H1 (cell line): ENCODE results near the gene PRSS22. TPM values are rescaled to one million over a fixed set of nuclear protein-coding genes. Genes with fewer than 3 reads are reported as not detected.

ENCODE experiments used
- CTCF ChIA-PET: fragments of 300-600 bp; sonication (Branson Sonifier 250); formaldehyde crosslinking; loops from one replicate; lab custom pipeline; 2021; ENCODE audit not compliant: partially characterized antibody; lab: Charles Lee
- POLR2A ChIA-PET: fragments of 300-600 bp; sonication (Branson Sonifier 250); formaldehyde crosslinking; loops from one replicate; lab custom pipeline; 2021; ENCODE audit warnings: inconsistent platforms; ENCODE audit not compliant: partially characterized antibody; lab: Charles Lee
- DNase-seq, 2 experiments: peaks; one replicate each; pipeline versions ENCODE4 v3.0.0 to v3.0.0-alpha.2; 2010 to 2022; ENCODE audit warnings: low spot score in 2 of 2, low read depth in 1 of 2, mixed read lengths in 1 of 2
- FAIRE-seq: peaks from 2 replicates; lab custom pipeline; 2011; peaks lifted over from hg19 to GRCh38; lab: Jason Lieb, UNC
- H2AFZ ChIP-seq: 2 replicates; pipeline ENCODE4 v1.8.1; 2012; ENCODE audit warnings: low read length, inconsistent platforms
- H2AK5ac ChIP-seq: 2 replicates; pipeline ENCODE4 v1.6.1; 2013; ENCODE audit warnings: low read depth, low read length
- H2BK120ac ChIP-seq: replicated peaks from 2 replicates; pipeline ENCODE3; 2013; ENCODE audit warnings: low read depth, low read length, inconsistent platforms
- H2BK12ac ChIP-seq: 2 replicates; pipeline ENCODE4 v1.6.1; 2013; ENCODE audit warnings: low read depth, low read length
- H2BK15ac ChIP-seq: 2 replicates; pipeline ENCODE4 v1.6.1; 2013; ENCODE audit warnings: low read length
- H2BK20ac ChIP-seq: 2 replicates; pipeline ENCODE4 v1.6.1; 2013; ENCODE audit warnings: low read length
- H2BK5ac ChIP-seq: 2 replicates; pipeline ENCODE4 v1.6.1; 2013; ENCODE audit warnings: low read depth, low read length
- H3K14ac ChIP-seq: 2 replicates; pipeline ENCODE4 v1.6.1; 2013; ENCODE audit warnings: inconsistent platforms; ENCODE audit not compliant: insufficient read length
- H3K18ac ChIP-seq: 2 replicates; pipeline ENCODE4 v1.6.1; 2013; ENCODE audit warnings: low read length; ENCODE audit errors: extremely low read depth
- H3K23ac ChIP-seq: 2 replicates; pipeline ENCODE4 v1.6.1; 2013; ENCODE audit warnings: inconsistent platforms; ENCODE audit not compliant: insufficient read length
- H3K23me2 ChIP-seq: 2 replicates; pipeline ENCODE4 v1.6.1; 2013; ENCODE audit warnings: low read depth, low read length
- H3K27ac ChIP-seq: 2 replicates; pipeline ENCODE4 v1.6.1; 2011; ENCODE audit warnings: low read depth, low read length, inconsistent platforms
- H3K27me3 ChIP-seq, 4 experiments: replicated peaks in 1 of 4; 1 replicate in 1 of 4; 2 replicates in 3 of 4; pipeline versions ENCODE4 v1.6.1 to v1.8.1; 2011 to 2013; ENCODE audit warnings: low read length in 3 of 4, mild to moderate bottlenecking in 3 of 4, inconsistent platforms in 2 of 4, mixed read lengths in 2 of 4, moderate library complexity in 1 of 4; ENCODE audit not compliant: control insufficient read depth in 3 of 4, insufficient read depth in 3 of 4; ENCODE audit errors: extremely low read depth in 1 of 4
- H3K36me3 ChIP-seq, 4 experiments: 2 replicates each; pipeline versions ENCODE4 v1.6.1 to v1.8.1; 2011 to 2013; ENCODE audit warnings: mild to moderate bottlenecking in 4 of 4, low read length in 3 of 4, moderate library complexity in 2 of 4, control low read depth in 1 of 4, inconsistent platforms in 1 of 4; ENCODE audit not compliant: insufficient read depth in 4 of 4, control insufficient read depth in 2 of 4
- H3K4ac ChIP-seq: replicated peaks from 2 replicates; pipeline ENCODE3; 2013; ENCODE audit warnings: low read length, low read depth, mixed read lengths, inconsistent platforms; ENCODE audit not compliant: insufficient read length
- H3K4me1 ChIP-seq, 4 experiments: replicated peaks in 1 of 4; 1 replicate in 1 of 4; 2 replicates in 3 of 4; pipeline versions ENCODE4 v1.6.1 to v1.8.1; 2011 to 2013; ENCODE audit warnings: low read length in 3 of 4, inconsistent platforms in 2 of 4, mixed read lengths in 1 of 4; ENCODE audit not compliant: insufficient read depth in 4 of 4, control insufficient read depth in 3 of 4
- H3K4me2 ChIP-seq, 2 experiments: 2 replicates each; pipeline versions ENCODE4 v1.6.1 to v1.8.1; 2011 to 2013; ENCODE audit warnings: low read depth in 2 of 2, low read length in 2 of 2, control low read depth in 1 of 2, inconsistent platforms in 1 of 2, mild to moderate bottlenecking in 1 of 2; ENCODE audit not compliant: insufficient read depth in 1 of 2
- H3K4me3 ChIP-seq, 4 experiments: fragments of 200-600, 300-600 bp in 1 of 4; sonication (generic), shearing (Covaris generic), sonication (Bioruptor Twin) in 1 of 4; 2 replicates each; pipeline versions ENCODE4 v1.5.1 to v1.8.1; 2011 to 2016; ENCODE audit warnings: low read length in 4 of 4, low read depth in 3 of 4, control low read depth in 2 of 4, inconsistent platforms in 2 of 4, mild to moderate bottlenecking in 2 of 4, mixed read lengths in 1 of 4, moderate library complexity in 1 of 4; ENCODE audit not compliant: insufficient read depth in 2 of 4; ENCODE audit errors: extremely low read depth in 1 of 4
- H3K56ac ChIP-seq: replicated peaks from 2 replicates; pipeline ENCODE3; 2013; ENCODE audit warnings: low read depth, mild to moderate bottlenecking, mixed read lengths, low read length, inconsistent platforms; ENCODE audit not compliant: insufficient read length
- H3K79me1 ChIP-seq: 2 replicates; pipeline ENCODE4 v1.6.1; 2013; ENCODE audit warnings: low read depth, low read length, control low read depth
- H3K79me2 ChIP-seq, 2 experiments: 2 replicates each; pipeline versions ENCODE4 v1.6.1 to v1.8.1; 2012 to 2013; ENCODE audit warnings: low read length in 2 of 2, mild to moderate bottlenecking in 2 of 2, inconsistent platforms in 1 of 2; ENCODE audit not compliant: insufficient read depth in 2 of 2, control insufficient read depth in 1 of 2
- H3K9ac ChIP-seq, 4 experiments: replicated peaks in 1 of 4; 1 replicate in 1 of 4; 2 replicates in 3 of 4; pipeline versions ENCODE4 v1.6.1 to v1.8.1; 2011 to 2013; ENCODE audit warnings: low read depth in 3 of 4, low read length in 3 of 4, control low read depth in 2 of 4, mild to moderate bottlenecking in 2 of 4, moderate library complexity in 2 of 4, inconsistent platforms in 1 of 4; ENCODE audit errors: extremely low read depth in 1 of 4
- H3K9me3 ChIP-seq, 2 experiments: 2 replicates each; pipeline versions ENCODE4 v1.6.1 to v1.8.1; 2012 to 2013; ENCODE audit warnings: mild to moderate bottlenecking in 2 of 2, moderate library complexity in 2 of 2, control low read depth in 1 of 2, inconsistent platforms in 1 of 2, low read depth in 1 of 2, low read length in 1 of 2, mixed read lengths in 1 of 2; ENCODE audit not compliant: insufficient read depth in 2 of 2
- H4K20me1 ChIP-seq, 2 experiments: replicated peaks in 1 of 2; 2 replicates each; pipeline versions ENCODE3 to v1.8.1; 2011 to 2013; ENCODE audit warnings: inconsistent platforms in 2 of 2, low read length in 2 of 2, mild to moderate bottlenecking in 1 of 2; ENCODE audit not compliant: insufficient read depth in 2 of 2, control insufficient read depth in 1 of 2
- H4K5ac ChIP-seq: 2 replicates; pipeline ENCODE4 v1.6.1; 2013; ENCODE audit warnings: low read length, low read depth, mixed read lengths, inconsistent platforms; ENCODE audit not compliant: insufficient read length
- H4K8ac ChIP-seq: 2 replicates; pipeline ENCODE4 v1.8.0; 2013; ENCODE audit warnings: mild to moderate bottlenecking, moderate library complexity, low read length, inconsistent platforms; ENCODE audit not compliant: insufficient read depth; ENCODE audit errors: extremely low read depth
- H4K91ac ChIP-seq: replicated peaks from 2 replicates; pipeline ENCODE3; 2013; ENCODE audit warnings: low read length, mixed read lengths, inconsistent platforms; ENCODE audit not compliant: insufficient read length
- WGBS, 2 experiments: shearing (Covaris generic) in 1 of 2; methylation state at CpG; one replicate each; pipeline versions ENCODE4 v1.1.6 to v1.1.7; 2013 to 2015; ENCODE audit warnings: low lambda C conversion rate in 2 of 2, mixed read lengths in 2 of 2, inconsistent platforms in 1 of 2, low coverage in 1 of 2, missing lambda C conversion rate in 1 of 2; ENCODE audit not compliant: insufficient replicate concordance in 2 of 2, insufficient coverage in 1 of 2, insufficient read length in 1 of 2; ENCODE audit errors: extremely low coverage in 1 of 2, missing lambda C conversion rate in 1 of 2; 5-methylcytosine and 5-hydroxymethylcytosine counted together
- polyA plus RNA-seq, 7 experiments: library from polyadenylated mRNA; depleted of rRNA in 3 of 7; stranded (reverse) in 5 of 7; unstranded in 2 of 7; fragments of >200 nt in 5 of 7; fragments of 200-250 nt in 2 of 7; gene quantifications; 1 replicate in 5 of 7; 2 replicates in 1 of 7; 4 replicates in 1 of 7; pipeline versions ENCODE4 v1.2.1 to v1.2.3, GENCODE V29; 2011 to 2013; ENCODE audit warnings: missing spikeins in 2 of 7, mixed read lengths in 2 of 7
- total RNA-seq: library from RNA; stranded (reverse); fragmentation: NEBNext Ultra II Directional; extraction: Animal tissue kit (Norgen Biotek cat#: 25700); gene quantifications from 2 replicates; pipeline ENCODE4 v1.2.1, GENCODE V29; 2021

Gene PRSS22
- total and polyA plus RNA-seq, 2 of the 8 experiments (the other 6 are each of a cell fraction or from before 2014, with no cell fraction given), result 4.0 to 4.4 TPM

DNA sequence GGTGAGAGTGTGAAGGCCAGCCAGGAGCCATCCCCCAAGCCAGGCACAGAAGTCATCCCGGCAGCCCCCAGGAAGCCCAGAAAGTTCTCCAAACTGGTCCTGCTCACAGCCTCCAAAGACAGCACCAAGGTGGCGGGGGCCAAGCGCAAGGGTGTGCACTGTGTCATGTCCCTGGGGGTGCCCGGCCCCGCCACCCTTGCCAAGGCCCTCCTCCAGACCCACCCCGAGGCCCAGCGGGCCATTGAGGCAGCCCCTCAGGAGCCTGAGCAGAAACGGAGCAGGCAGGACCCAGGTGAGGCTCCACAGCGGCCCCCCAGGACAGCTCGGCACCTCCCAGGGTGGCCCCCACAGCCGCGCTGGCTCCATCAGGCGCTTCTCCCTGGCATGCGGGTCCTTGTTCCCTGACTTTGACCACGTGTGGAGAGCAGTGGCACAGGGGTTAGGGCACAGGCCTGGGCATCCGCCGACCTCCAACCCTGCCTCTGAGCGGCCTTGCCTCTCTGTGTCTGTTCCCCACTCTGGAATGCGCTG is 38.6 kb upstream of the PRSS22 start:
- no peaks in the 10 kb centered on the region for H3K79me1 ChIP-seq
- no peak overlapping the region for H2BK120ac ChIP-seq
- H3K4me2 ChIP-seq, result no peak overlapping the region
- no peaks in the 10 kb centered on the region for H3K9me3 ChIP-seq
- FAIRE-seq (no peak), DNase-seq (no peak)
- H3K4me3 ChIP-seq, result no peak overlapping the region
- H3K56ac ChIP-seq, result no peak overlapping the region
- H3K4me1 ChIP-seq, result no peaks in the 10 kb centered on the region
- no peak overlapping the region for H2AK5ac ChIP-seq
- H4K8ac ChIP-seq, result no peak overlapping the region; the same call in 1 of the 2 replicates
- no peak overlapping the region for H2BK20ac ChIP-seq
- no peak overlapping the region for H2BK15ac ChIP-seq
- WGBS, 2 experiments, result 89% methylated on average over 17 of the region's 19 CpGs; no CpG with 5 or more reads in 1 of the 2 experiments
- H2AFZ ChIP-seq, result no peak overlapping the region
- no peaks in the 10 kb centered on the region for H3K23me2 ChIP-seq
- no peak overlapping the region for H2BK5ac ChIP-seq
- H3K27ac ChIP-seq, result no peak overlapping the region
- no peaks in the 10 kb centered on the region; a peak in 2 of 8 replicates for H3K36me3 ChIP-seq
- ChIA-PET POLR2A (interaction anchor here (0.6 to 1.3 kb wide), 2 partner anchors 10 to 13 kb away, joined by 3 read pairs; partner anchors contain the start of gene FLYWCH2), CTCF (interaction anchor here (0.7 to 1.3 kb wide), 6 partner anchors 10 to 128 kb away, joined by 3 to 4 read pairs (median 4); no protein-coding TSS in a partner anchor)
- no peak overlapping the region for H4K5ac ChIP-seq
- no peaks in the 10 kb centered on the region for H3K27me3 ChIP-seq
- no peak overlapping the region for H4K91ac ChIP-seq
- H3K79me2 ChIP-seq, result no peaks in the 10 kb centered on the region
- H3K23ac ChIP-seq, result no peak overlapping the region
- H3K14ac ChIP-seq, result no peak overlapping the region
- no peak overlapping the region for H3K4ac ChIP-seq
- no peak overlapping the region for H2BK12ac ChIP-seq
- no peak overlapping the region for H3K18ac ChIP-seq
- H3K9ac ChIP-seq, result no peak overlapping the region
- peaks cover 0 to 5% of the 10 kb centered on the region in 2 experiments for H4K20me1 ChIP-seq
